GM10248 (cell line): Measurements from ENCODE around the gene ANKRD13B.
"Not testable (repeated sequence)": the region's sequence is repeated elsewhere in the genome, so short reads cannot be mapped to it uniquely, and the experiment has no call there.

Experiments
- CTCF ChIA-PET: fragments of 300-600 bp; sonication (Branson Sonifier 250); formaldehyde crosslinking; extraction: SDS; loops from one replicate; lab custom pipeline; 2021; ENCODE audit warnings: antibody characterized with exemption; lab: Yijun Ruan, JAX
- POLR2A ChIA-PET: fragments of 350-650 bp; sonication (Branson Sonifier 250); formaldehyde crosslinking; extraction: SDS; loops from one replicate; lab custom pipeline; 2020; ENCODE audit warnings: antibody characterized with exemption; lab: Yijun Ruan, JAX
- DNase-seq: peaks from one replicate; pipeline ENCODE4 v3.0.0; 2012; ENCODE audit errors: extremely low spot score
- TF ChIP-seq, protein P1 (sequence below): IDR thresholded peaks from 2 replicates; pipeline ENCODE4 v1.5.1; 2012; ENCODE audit warnings: mild to moderate bottlenecking, low read depth; ENCODE audit errors: extremely low read depth, missing control alignments, control extremely low read depth

ANKRD13B gene

DNA sequence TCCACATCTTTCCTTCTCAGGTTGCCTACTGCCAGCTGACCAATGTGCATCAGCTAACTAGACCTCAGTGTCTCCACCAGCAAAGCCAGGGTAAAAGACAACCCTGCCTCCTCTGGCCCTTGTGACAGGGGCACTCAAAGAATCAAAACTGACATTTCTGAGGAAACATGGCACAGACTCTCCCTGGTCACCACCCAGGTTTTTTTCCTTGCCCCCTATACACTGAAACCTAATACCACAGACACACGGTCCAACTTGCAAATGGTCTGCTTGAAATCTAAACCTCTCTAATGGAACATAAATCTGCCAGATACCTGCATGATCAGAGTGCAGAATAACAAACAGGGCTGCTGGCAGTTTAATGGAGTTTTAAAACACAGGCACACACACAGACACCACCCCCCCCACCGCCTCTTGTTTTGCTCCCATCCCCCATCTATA is 49.3 kb downstream of the ANKRD13B start:
- DNase-seq: no peak

DNA sequence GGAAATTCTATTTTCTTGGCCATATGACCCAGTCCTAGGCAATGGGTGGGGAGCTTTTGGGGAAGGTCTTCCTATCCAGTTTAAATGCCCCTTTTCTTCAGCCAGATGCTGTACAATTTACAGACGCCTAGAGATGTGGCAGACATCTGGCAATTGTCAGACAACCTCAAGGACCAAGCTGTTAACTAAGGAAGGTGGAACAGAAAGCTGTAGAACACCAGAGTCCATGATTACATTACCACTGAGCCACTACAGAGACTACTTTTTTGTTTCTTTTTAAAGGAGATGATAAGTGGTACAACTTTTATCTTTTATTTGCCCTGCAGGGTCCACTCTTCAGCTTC is 50.9 kb downstream of the ANKRD13B start:
- POLR2A ChIA-PET: no interaction called here
- CTCF ChIA-PET: interaction anchor here (0.7 to 5.8 kb wide), 6 partner anchors 10 to 288 kb away, joined by 3 to 21 read pairs (median 10); no protein-coding TSS in a partner anchor
- TF ChIP-seq, protein P1, sequence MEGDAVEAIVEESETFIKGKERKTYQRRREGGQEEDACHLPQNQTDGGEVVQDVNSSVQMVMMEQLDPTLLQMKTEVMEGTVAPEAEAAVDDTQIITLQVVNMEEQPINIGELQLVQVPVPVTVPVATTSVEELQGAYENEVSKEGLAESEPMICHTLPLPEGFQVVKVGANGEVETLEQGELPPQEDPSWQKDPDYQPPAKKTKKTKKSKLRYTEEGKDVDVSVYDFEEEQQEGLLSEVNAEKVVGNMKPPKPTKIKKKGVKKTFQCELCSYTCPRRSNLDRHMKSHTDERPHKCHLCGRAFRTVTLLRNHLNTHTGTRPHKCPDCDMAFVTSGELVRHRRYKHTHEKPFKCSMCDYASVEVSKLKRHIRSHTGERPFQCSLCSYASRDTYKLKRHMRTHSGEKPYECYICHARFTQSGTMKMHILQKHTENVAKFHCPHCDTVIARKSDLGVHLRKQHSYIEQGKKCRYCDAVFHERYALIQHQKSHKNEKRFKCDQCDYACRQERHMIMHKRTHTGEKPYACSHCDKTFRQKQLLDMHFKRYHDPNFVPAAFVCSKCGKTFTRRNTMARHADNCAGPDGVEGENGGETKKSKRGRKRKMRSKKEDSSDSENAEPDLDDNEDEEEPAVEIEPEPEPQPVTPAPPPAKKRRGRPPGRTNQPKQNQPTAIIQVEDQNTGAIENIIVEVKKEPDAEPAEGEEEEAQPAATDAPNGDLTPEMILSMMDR: no peak
- DNase-seq: no peak

More for the DNA sequence above, 49.3 kb downstream of the ANKRD13B start:
- TF ChIP-seq, protein P1: no peak
- ChIA-PET POLR2A (interaction anchor here (0.6 kb wide), 1 partner anchor 262 kb away, joined by 4 read pairs; no protein-coding TSS in a partner anchor), CTCF (interaction anchor here (1.0 to 5.8 kb wide), 9 partner anchors 8 to 289 kb away, joined by 3 to 21 read pairs (median 4); no protein-coding TSS in a partner anchor)

DNA sequence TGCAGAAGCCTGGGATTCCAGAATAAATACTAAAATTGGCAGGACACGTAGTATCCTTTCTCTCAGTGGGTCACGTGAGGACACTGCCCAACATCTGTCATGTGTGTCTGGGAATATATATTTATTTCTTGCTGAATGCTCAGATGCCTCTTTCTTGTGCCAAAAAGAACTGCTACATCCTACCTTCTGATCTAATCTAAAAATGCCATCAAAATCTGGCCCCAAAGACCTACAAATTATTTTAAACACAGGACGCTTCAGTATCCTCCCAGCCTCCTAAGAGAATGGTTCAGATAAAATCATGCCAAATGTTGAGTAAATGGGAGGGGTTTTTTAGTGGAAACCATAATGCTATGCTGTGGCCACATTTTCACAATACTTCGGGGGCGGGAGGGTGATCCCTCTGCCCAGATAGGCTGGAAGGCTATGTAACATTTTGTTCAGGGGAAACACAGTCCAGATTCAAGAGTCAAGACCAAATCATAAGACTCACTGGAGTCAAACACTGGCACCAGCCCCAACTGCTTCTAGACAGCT is 52.7 kb downstream of the ANKRD13B start:
- TF ChIP-seq, protein P1: no peak
- no peak for DNase-seq
- ChIA-PET POLR2A (no interaction called here), CTCF (interaction anchor here (1.0 to 5.8 kb wide), 2 partner anchors 13 to 134 kb away, joined by 3 to 20 read pairs; no protein-coding TSS in a partner anchor)

DNA sequence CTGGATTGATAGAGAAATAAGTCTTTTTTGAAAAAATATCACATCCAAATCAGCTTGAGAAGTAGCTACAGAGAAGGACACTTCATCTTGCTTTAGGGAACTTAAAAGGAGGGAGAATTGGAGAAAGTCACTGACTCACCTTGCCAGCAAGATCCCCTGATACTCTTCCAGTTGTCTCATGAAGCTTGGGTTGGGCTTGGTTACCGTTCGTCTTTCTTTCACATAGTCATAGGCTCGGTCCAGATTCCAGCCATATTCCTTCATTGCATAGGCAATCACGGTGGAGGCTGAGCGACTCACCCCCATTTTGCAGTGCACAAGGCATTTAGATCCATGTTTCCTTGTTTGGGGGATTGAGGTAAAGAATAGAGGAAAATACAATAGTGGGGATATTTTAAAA is 55.1 kb downstream of the ANKRD13B start:
- ChIA-PET CTCF (interaction anchor here (0.8 to 1.8 kb wide), 3 partner anchors 31 to 160 kb away, joined by 3 to 6 read pairs (median 3); no protein-coding TSS in a partner anchor), POLR2A (no interaction called here)
- TF ChIP-seq, protein P1: no peak
- no peak for DNase-seq

DNA sequence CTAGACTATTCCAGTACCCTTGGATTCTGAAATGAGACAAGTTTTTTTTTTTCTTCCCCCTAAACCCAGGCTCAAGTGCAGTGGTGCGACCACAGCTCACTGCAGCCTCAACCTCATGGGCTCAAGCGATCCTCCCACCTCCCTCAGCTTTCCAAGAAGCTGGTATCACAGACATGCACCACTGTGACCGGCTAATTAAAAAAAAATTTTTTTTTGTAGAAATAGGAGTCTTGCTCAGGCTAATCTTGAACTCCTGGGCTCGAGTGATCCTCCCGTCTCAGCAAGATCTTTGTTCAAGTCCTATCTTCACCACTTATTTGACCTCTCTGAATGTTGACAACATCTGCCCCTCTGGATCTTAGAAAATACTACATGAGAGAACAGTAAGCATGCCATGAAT is 56.4 kb downstream of the ANKRD13B start:
- TF ChIP-seq, protein P1: no peak
- CTCF ChIA-PET: interaction anchor here (1.0 to 1.3 kb wide), 3 partner anchors 10 to 68 kb away, joined by 3 to 5 read pairs (median 4); no protein-coding TSS in a partner anchor
- POLR2A ChIA-PET: no interaction called here
- DNase-seq: no peak

DNA sequence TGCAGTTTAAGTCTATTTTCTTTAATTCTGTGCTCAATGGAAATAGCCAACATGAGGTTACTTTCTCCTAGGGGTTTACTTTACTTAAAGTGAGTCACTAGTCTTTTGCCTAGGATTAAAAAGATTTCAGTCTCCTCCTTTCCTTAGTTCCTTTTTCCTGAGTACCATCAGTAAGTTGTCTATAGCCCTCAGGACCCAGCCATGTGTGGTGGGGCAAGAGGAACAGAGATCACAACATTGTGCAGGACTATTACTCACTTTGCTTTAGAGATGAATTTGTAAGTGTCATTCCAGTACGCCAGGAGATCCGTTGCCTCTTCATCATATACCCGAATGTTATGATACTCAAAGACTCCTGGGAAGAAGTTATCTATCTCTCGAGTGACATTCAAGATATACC is 57.5 kb downstream of the ANKRD13B start:
- ChIA-PET POLR2A (no interaction called here), CTCF (interaction anchor here (1.1 to 1.3 kb wide), 3 partner anchors 11 to 33 kb away, joined by 4 to 5 read pairs (median 4); no protein-coding TSS in a partner anchor)
- no peak for DNase-seq
- TF ChIP-seq, protein P1: no peak

DNA sequence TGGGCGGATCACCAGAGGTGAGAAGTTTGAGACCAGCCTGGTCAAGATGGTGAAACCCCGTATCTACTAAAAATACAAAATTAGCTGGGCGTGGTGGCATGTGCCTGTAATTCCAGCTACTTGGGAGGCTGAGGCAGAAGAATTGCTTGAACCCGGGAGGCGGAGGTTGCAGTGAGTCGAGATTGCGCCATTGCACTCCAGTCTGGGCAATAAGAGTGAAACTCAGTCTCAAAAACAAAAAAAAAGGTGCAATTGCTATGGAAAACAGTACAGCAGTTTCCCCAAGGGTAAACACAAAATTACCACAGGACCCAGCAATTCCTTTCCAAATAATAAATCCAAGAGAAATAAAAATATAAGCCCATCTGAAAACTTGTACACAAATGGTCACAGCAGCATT is 59.0 kb downstream of the ANKRD13B start:
- POLR2A ChIA-PET, DNase-seq: not testable (repeated sequence)
- CTCF ChIA-PET: interaction anchor here (0.7 to 1.5 kb wide), 5 partner anchors 13 to 127 kb away, joined by 3 to 4 read pairs (median 3); no protein-coding TSS in a partner anchor
